ENCODE results near the gene CDHR2.

The CDHR2 gene

GRCh38 chr5:176557846-176558245 is 8.7 kb downstream of the CDHR2 start (continued):
- TF ChIP-seq RBAK (tag by site-specific recombination; IDR thresholded peaks at IDR 0.05) (no peak), GLI2 (tag by site-specific recombination; IDR thresholded peaks at IDR 0.05; ENCODE audit: borderline replicate concordance, low read depth) (no peak), ZNF677 (tag by site-specific recombination; IDR thresholded peaks at IDR 0.05) (no peak), HOXA7 (CRISPR knock-in tag; IDR thresholded peaks at IDR 0.05; ENCODE audit: borderline replicate concordance) (no peak), ZNF776 (tag by site-specific recombination; IDR thresholded peaks at IDR 0.05; ENCODE audit: borderline replicate concordance) (no peak), PRDM4 (tag by site-specific recombination; IDR thresholded peaks at IDR 0.05) (no peak), ZNF548 (tag by site-specific recombination; IDR thresholded peaks at IDR 0.05) (no peak)

GRCh38 chr5:176559683-176560082 is 10.5 kb downstream of the CDHR2 start:
- H3K4me1 ChIP-seq (ENCODE audit: control insufficient read depth, insufficient read depth, low read length), result no peaks in the 10 kb centered on the region
- H3K4me3 ChIP-seq (ENCODE audit: low read depth, low read length), result no peak overlapping the region
- CTCF ChIA-PET, result no interaction called here
- H3K36me3 ChIP-seq (ENCODE audit: control insufficient read depth in 2 of 2, insufficient read depth in 1 of 2, low read length in 2 of 2), result no peaks in the 10 kb centered on the region; a peak in 1 of 3 replicates
- no peak overlapping the region for H3K27ac ChIP-seq (ENCODE audit: extremely low read depth, low read depth, low read length)
- POLR2A ChIA-PET, result no interaction called here
- TF ChIP-seq CTCF (tag by site-specific recombination; IDR thresholded peaks at IDR 0.05) (0 out of 2 replicates have a peak, but pooled peaks have one; percentile 23), ZNF621 (tag by site-specific recombination; IDR thresholded peaks at IDR 0.05) (no peak), ZNF324 (tag by site-specific recombination; IDR thresholded peaks at IDR 0.05) (no peak)
- no peaks in the 10 kb centered on the region for H3K9me3 ChIP-seq (ENCODE audit: control insufficient read depth, insufficient read depth, low read depth, low read length)

GRCh38 chr5:176560364-176560763 is 11.2 kb downstream of the CDHR2 start:
- CTCF ChIA-PET, result no interaction called here
- POLR2A ChIA-PET, result no interaction called here
- no peak overlapping the region for H3K27ac ChIP-seq (ENCODE audit: extremely low read depth, low read depth, low read length)

GRCh38 chr5:176561259-176561658 is 12.1 kb downstream of the CDHR2 start:
- Histone ChIP-seq H3K4me1 (ENCODE audit: control insufficient read depth, insufficient read depth, low read length) (no peaks in the 10 kb centered on the region), H3K4me3 (ENCODE audit: low read depth, low read length) (no peak overlapping the region), H3K36me3 (ENCODE audit: control insufficient read depth in 2 of 2, insufficient read depth in 1 of 2, low read length in 2 of 2) (no peaks in the 10 kb centered on the region; a peak in 1 of 3 replicates), H3K9me3 (ENCODE audit: control insufficient read depth, insufficient read depth, low read depth, low read length) (no peaks in the 10 kb centered on the region), H3K27ac (ENCODE audit: extremely low read depth, low read depth, low read length) (no peak overlapping the region)
- POLR2A ChIA-PET, result no interaction called here
- no peak for TF ChIP-seq MZF1 (tag by site-specific recombination; IDR thresholded peaks at IDR 0.05; ENCODE audit: borderline replicate concordance)
- CTCF ChIA-PET, result interaction anchor here (0.7 to 0.9 kb wide), 2 partner anchors 12 to 18 kb away, joined by 4 to 6 read pairs; no protein-coding TSS in a partner anchor

More at GRCh38 chr5:176560364-176560763, 11.2 kb downstream of the CDHR2 start:
- H3K36me3 ChIP-seq (ENCODE audit: control insufficient read depth in 2 of 2, insufficient read depth in 1 of 2, low read length in 2 of 2), result no peaks in the 10 kb centered on the region; a peak in 1 of 3 replicates
- no peak overlapping the region for H3K4me3 ChIP-seq (ENCODE audit: low read depth, low read length)
- H3K4me1 ChIP-seq (ENCODE audit: control insufficient read depth, insufficient read depth, low read length), result no peaks in the 10 kb centered on the region
- peak; percentile 59; the same call in 1 of the 2 replicates for TF ChIP-seq EGR2 (tag by site-specific recombination; IDR thresholded peaks at IDR 0.05; ENCODE audit: low read depth)
- TF ChIP-seq ZNF664 (tag by site-specific recombination; IDR thresholded peaks at IDR 0.05), result 0 out of 2 replicates have a peak, but pooled peaks have one; percentile 31
- TF ChIP-seq KLF9 (tag by site-specific recombination; IDR thresholded peaks at IDR 0.05; ENCODE audit: low read depth), result no peak
- peak; percentile 61 for TF ChIP-seq ZFHX2 (tag by site-specific recombination; conservative IDR thresholded peaks at IDR 0.05)
- H3K9me3 ChIP-seq (ENCODE audit: control insufficient read depth, insufficient read depth, low read depth, low read length), result no peaks in the 10 kb centered on the region
